CD4-positive, CD25-positive, alpha-beta regulatory T cell (primary cell): ENCODE data around the gene PHF21A. TPM values are rescaled to one million over a fixed set of nuclear protein-coding genes. Genes with fewer than 3 reads are reported as not detected.
"Not testable (repeated sequence)": the region's sequence is repeated elsewhere in the genome, so short reads cannot be mapped to it uniquely, and the experiment has no call there.

Source experiments
- ATAC-seq, 2 donors: fragments of 150-1000 bp; cut with Tn5 transposase; one replicate each; pipeline ENCODE4 v1.10.0; 2021; ENCODE audit warnings: low read depth in 2 of 2, moderate number of reproducible peaks in 2 of 2, moderate library complexity in 1 of 2
- DNase-seq, 3 donors: peaks; one replicate each; pipeline versions ENCODE4 v3.0.0 to v3.0.0-alpha.2; 2012 to 2022; ENCODE audit warnings: mixed read lengths in 1 of 3
- H3K27ac ChIP-seq: one replicate; pipeline ENCODE4 v1.7.0; 2013; ENCODE audit warnings: mild to moderate bottlenecking, low read length; ENCODE audit not compliant: insufficient read depth, poor library complexity, severe bottlenecking
- H3K27me3 ChIP-seq: one replicate; pipeline ENCODE4 v1.7.0; 2013; ENCODE audit warnings: low read length; ENCODE audit not compliant: control insufficient read depth, insufficient read depth
- H3K36me3 ChIP-seq: one replicate; pipeline ENCODE4 v1.7.0; 2013; ENCODE audit warnings: mild to moderate bottlenecking, low read length, moderate library complexity; ENCODE audit not compliant: control insufficient read depth, insufficient read depth
- H3K4me1 ChIP-seq: 2 replicates; pipeline ENCODE4 v1.7.0; 2013; ENCODE audit warnings: mild to moderate bottlenecking, low read length; ENCODE audit not compliant: insufficient read depth, control insufficient read depth, poor library complexity, severe bottlenecking
- H3K4me3 ChIP-seq: one replicate; pipeline ENCODE4 v1.7.0; 2013; ENCODE audit warnings: low read depth, mild to moderate bottlenecking, low read length, moderate library complexity
- H3K9me3 ChIP-seq, 2 experiments: 1 replicate in 1 of 2; 2 replicates in 1 of 2; pipeline ENCODE4 v1.7.0; 2013; ENCODE audit warnings: low read length in 2 of 2, mild to moderate bottlenecking in 1 of 2, moderate library complexity in 1 of 2; ENCODE audit not compliant: control insufficient read depth in 2 of 2
- H3K27ac Mint-ChIP-seq, 3 donors: one replicate each; pipeline ENCODE4 v1.8.0; 2020 to 2022; ENCODE audit warnings: mild to moderate bottlenecking in 3 of 3, mixed read lengths in 3 of 3, moderate library complexity in 2 of 3
- H3K27me3 Mint-ChIP-seq: one replicate; pipeline ENCODE4 v1.8.0; 2022; ENCODE audit warnings: mild to moderate bottlenecking, mixed read lengths
- H3K36me3 Mint-ChIP-seq: one replicate; pipeline ENCODE4 v1.8.0; 2020; ENCODE audit warnings: mixed read lengths
- H3K4me1 Mint-ChIP-seq, 4 donors: one replicate each; pipeline ENCODE4 v1.8.0; 2020 to 2022; ENCODE audit warnings: mixed read lengths in 4 of 4, mild to moderate bottlenecking in 1 of 4
- H3K4me3 Mint-ChIP-seq, 4 donors: one replicate each; pipeline ENCODE4 v1.8.0; 2020 to 2022; ENCODE audit warnings: mild to moderate bottlenecking in 4 of 4, mixed read lengths in 4 of 4, moderate library complexity in 3 of 4
- H3K9me3 Mint-ChIP-seq, 7 donors: one replicate each; pipeline ENCODE4 v1.8.0; 2020 to 2022; ENCODE audit warnings: mixed read lengths in 7 of 7, mild to moderate bottlenecking in 3 of 7, moderate library complexity in 2 of 7
- polyA plus RNA-seq, 4 donors: library from polyadenylated mRNA; unstranded; fragments of 300-500 nt; fragmentation: Illumina TruSeq; gene quantifications; one replicate each; pipeline ENCODE4 v1.2.3, GENCODE V29; 2021
- total RNA-seq: library from RNA; stranded (reverse); gene quantifications from one replicate; pipeline ENCODE4 v1.2.3, GENCODE V29; 2022

PHF21A gene
- total and polyA plus RNA-seq, 5 donors from 2014 or later: 6.0 to 111 (median 9.2) TPM

DNA sequence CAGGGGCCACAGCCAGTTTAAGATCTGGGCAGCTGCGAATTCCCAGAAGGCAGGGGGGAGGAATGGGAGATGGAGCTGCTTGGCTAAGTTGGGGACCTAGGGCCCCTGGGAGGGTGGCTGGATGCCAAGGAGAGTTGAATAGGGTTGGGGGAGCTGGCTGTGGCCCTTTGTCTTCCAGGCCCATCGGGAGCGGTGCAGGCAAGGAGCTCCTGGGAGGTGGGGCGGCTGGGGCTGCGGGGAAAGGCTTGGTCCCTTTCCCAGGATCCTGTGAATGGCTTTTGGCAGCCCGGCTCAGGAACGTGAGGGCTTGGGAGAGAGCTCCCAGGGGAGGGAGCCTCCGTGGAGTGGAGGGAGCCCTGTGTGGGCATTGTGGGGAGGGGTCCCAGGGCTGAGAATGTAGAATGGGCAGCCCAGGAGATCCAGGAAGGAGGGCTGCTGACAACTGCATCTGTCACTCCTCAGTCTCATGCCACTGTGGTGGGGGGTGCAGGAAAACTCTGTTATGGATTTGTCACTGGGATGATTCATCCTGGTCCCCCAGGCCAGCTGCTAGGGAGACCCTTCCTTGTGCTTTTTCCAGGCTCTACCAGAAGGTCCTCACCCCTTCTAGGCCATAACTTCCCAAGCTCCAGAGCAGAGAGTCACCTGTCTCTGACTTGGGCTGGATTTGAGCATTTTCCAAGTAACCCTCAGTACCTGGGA, 220.2 kb downstream of the PHF21A start:
- Mint-ChIP-seq H3K36me3 (no peaks in the 10 kb centered on the region), H3K27me3 (peaks cover 51% of the 10 kb centered on the region), H3K4me3 (peak overlapping the region; percentile 33 to 76 (median 56)), H3K27ac (peak overlapping the region in 1 of 3 donors; percentile 62), H3K9me3 (peaks cover 0 to 4% (median 0%) of the 10 kb centered on the region in 7 donors), H3K4me1 (peaks cover 0 to 17% (median 1%) of the 10 kb centered on the region in 4 donors)
- DNase-seq: no peak
- Histone ChIP-seq H3K9me3 (no peaks in the 10 kb centered on the region), H3K4me3 (no peak overlapping the region), H3K27ac (no peak overlapping the region), H3K4me1 (peaks cover 22% of the 10 kb centered on the region), H3K36me3 (no peaks in the 10 kb centered on the region), H3K27me3 (peaks cover 15% of the 10 kb centered on the region)
- ATAC-seq: no peak

- not testable (repeated sequence) for H3K4me3 ChIP-seq, H3K27ac Mint-ChIP-seq, DNase-seq, ATAC-seq, H3K36me3 Mint-ChIP-seq, H3K36me3 ChIP-seq, H3K27ac ChIP-seq, H3K9me3 Mint-ChIP-seq, H3K9me3 ChIP-seq
- H3K27me3 Mint-ChIP-seq: peaks cover 58% of the 10 kb centered on the region
- H3K4me3 Mint-ChIP-seq: peak overlapping the region in 2 of 4 donors; percentile 50 to 65
- peaks cover 0 to 14% (median 1%) of the 10 kb centered on the region in 4 donors for H3K4me1 Mint-ChIP-seq
- Histone ChIP-seq H3K4me1 (peaks cover 16% of the 10 kb centered on the region), H3K27me3 (peaks cover 15% of the 10 kb centered on the region)
Measured at GRCh38 chr11:45900175-45900800, 221.0 kb downstream of the PHF21A start.

GRCh38 chr11:45899448-45900174, 221.6 kb downstream of the PHF21A start:
- Mint-ChIP-seq H3K9me3 (peaks cover 0 to 5% (median 0%) of the 10 kb centered on the region in 7 donors), H3K27me3 (peaks cover 65% of the 10 kb centered on the region), H3K4me1 (peaks cover 0 to 17% (median 1%) of the 10 kb centered on the region in 4 donors), H3K27ac (no peak overlapping the region), H3K36me3 (no peaks in the 10 kb centered on the region), H3K4me3 (peak overlapping the region in 3 of 4 donors; percentile 62 to 77 (median 70))
- Histone ChIP-seq H3K27me3 (peaks cover 15% of the 10 kb centered on the region), H3K36me3 (no peaks in the 10 kb centered on the region), H3K9me3 (no peaks in the 10 kb centered on the region), H3K27ac (no peak overlapping the region), H3K4me3 (no peak overlapping the region), H3K4me1 (peaks cover 16% of the 10 kb centered on the region)
- ATAC-seq: peak; percentile 44 to 55
- DNase-seq: peak; percentile 37 to 62 (median 49)

DNA sequence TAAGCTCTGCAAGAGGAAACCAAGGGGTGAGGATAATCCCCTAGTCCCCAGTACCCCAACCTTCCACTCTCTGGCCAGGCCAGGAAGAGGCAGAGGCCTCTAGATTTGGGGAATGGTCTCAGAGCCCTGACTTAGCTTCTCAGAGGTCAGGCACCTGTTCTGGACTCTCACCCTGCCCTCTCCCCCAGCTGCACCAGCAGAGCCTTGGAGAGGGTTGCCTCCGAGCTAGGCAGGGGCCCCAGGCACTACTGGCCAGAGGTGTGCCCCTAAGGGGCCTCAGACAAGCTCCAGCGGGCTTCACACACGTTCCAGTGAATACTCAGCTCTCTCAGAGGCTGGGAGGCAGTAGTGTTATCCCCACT, 222.2 kb downstream of the PHF21A start:
- peak overlapping the region; percentile 51 to 77 (median 66) for H3K4me3 Mint-ChIP-seq
- Histone ChIP-seq H3K27me3 (peaks cover 15% of the 10 kb centered on the region), H3K4me1 (peaks cover 16% of the 10 kb centered on the region), H3K9me3 (no peaks in the 10 kb centered on the region), H3K27ac (no peak overlapping the region), H3K4me3 (no peak overlapping the region), H3K36me3 (no peaks in the 10 kb centered on the region)
- H3K27ac Mint-ChIP-seq: no peak overlapping the region
- peaks cover 64% of the 10 kb centered on the region for H3K27me3 Mint-ChIP-seq
- H3K9me3 Mint-ChIP-seq: peaks cover 0 to 5% (median 0%) of the 10 kb centered on the region in 7 donors
- peaks cover 0 to 17% (median 1%) of the 10 kb centered on the region in 4 donors for H3K4me1 Mint-ChIP-seq
- DNase-seq: no peak
- no peak for ATAC-seq
- H3K36me3 Mint-ChIP-seq: no peaks in the 10 kb centered on the region

- H3K36me3 ChIP-seq: no peaks in the 10 kb centered on the region
- H3K27me3 ChIP-seq: peaks cover 15% of the 10 kb centered on the region
- peaks cover 0 to 17% (median 1%) of the 10 kb centered on the region in 4 donors for H3K4me1 Mint-ChIP-seq
- H3K36me3 Mint-ChIP-seq: no peaks in the 10 kb centered on the region
- no peak overlapping the region for H3K27ac ChIP-seq
- H3K4me1 ChIP-seq: peaks cover 16% of the 10 kb centered on the region
- DNase-seq (no peak), ATAC-seq (no peak)
- H3K27me3 Mint-ChIP-seq: peaks cover 69% of the 10 kb centered on the region
- no peak overlapping the region for H3K4me3 Mint-ChIP-seq
- H3K9me3 Mint-ChIP-seq: peaks cover 0 to 5% (median 0%) of the 10 kb centered on the region in 7 donors
- no peak overlapping the region for H3K4me3 ChIP-seq
- H3K27ac Mint-ChIP-seq: peak overlapping the region in 1 of 3 donors; percentile 63
- no peaks in the 10 kb centered on the region for H3K9me3 ChIP-seq
Measured at GRCh38 chr11:45897556-45897955, 223.7 kb downstream of the PHF21A start.

DNA sequence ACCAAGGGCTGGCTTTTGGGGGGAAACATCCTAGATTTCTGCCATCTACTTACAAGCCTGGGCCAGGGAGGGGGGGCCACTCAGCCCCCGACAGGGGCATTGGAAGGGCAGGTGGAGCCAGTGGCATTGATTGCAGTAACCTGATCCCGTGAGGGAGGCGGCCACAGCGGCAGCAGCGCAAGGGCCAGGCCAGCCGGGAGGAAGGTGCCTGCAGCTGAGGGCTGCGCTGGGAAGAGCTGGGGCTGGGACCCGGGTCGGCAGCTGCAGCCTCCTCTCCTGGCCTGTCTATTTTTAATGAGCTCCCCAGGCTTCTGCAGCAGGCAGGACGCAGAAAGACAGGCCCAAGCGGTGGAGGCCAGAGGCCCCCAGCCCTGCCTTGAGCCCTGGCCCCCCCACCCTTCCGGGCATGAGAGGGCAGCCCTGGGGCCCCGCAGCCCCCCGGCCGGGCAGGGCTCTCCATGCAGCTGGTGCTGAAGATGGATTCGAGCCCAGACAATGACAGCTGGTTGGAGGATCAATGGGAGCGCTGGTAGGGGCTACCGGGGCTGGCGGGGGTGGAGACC, 224.8 kb downstream of the PHF21A start:
- H3K27ac Mint-ChIP-seq: no peak overlapping the region

GRCh38 chr11:45895553-45896259, 225.5 kb downstream of the PHF21A start:
- Mint-ChIP-seq H3K36me3 (peaks cover 2% of the 10 kb centered on the region), H3K9me3 (peaks cover 0 to 3% (median 0%) of the 10 kb centered on the region in 7 donors), H3K4me1 (peaks cover 0 to 15% (median 1%) of the 10 kb centered on the region in 4 donors)

More for the DNA sequence above, 224.8 kb downstream of the PHF21A start:
- DNase-seq (no peak), ATAC-seq (no peak)
- no peaks in the 10 kb centered on the region for H3K9me3 ChIP-seq
- peaks cover 15% of the 10 kb centered on the region for H3K27me3 ChIP-seq
- peaks cover 16% of the 10 kb centered on the region for H3K4me1 ChIP-seq
- no peaks in the 10 kb centered on the region for H3K36me3 ChIP-seq
- Mint-ChIP-seq H3K27me3 (peaks cover 67% of the 10 kb centered on the region), H3K9me3 (peaks cover 0 to 5% (median 0%) of the 10 kb centered on the region in 7 donors), H3K4me3 (no peak overlapping the region), H3K36me3 (no peaks in the 10 kb centered on the region), H3K4me1 (peaks cover 0 to 17% (median 1%) of the 10 kb centered on the region in 4 donors)
- H3K27ac ChIP-seq: no peak overlapping the region
- no peak overlapping the region for H3K4me3 ChIP-seq

More at GRCh38 chr11:45895553-45896259, 225.5 kb downstream of the PHF21A start:
- no peaks in the 10 kb centered on the region for H3K36me3 ChIP-seq
- H3K27me3 ChIP-seq: peaks cover 15% of the 10 kb centered on the region
- Mint-ChIP-seq H3K27ac (no peak overlapping the region), H3K27me3 (peaks cover 60% of the 10 kb centered on the region), H3K4me3 (no peak overlapping the region)
- no peak for DNase-seq
- H3K27ac ChIP-seq: no peak overlapping the region
- H3K9me3 ChIP-seq: no peaks in the 10 kb centered on the region
- peaks cover 16% of the 10 kb centered on the region for H3K4me1 ChIP-seq
- ATAC-seq: no peak
- no peak overlapping the region for H3K4me3 ChIP-seq
